Measurements from ENCODE around the gene RAD51B. TPM values are rescaled to one million over a fixed set of nuclear protein-coding genes. Genes with fewer than 3 reads are reported as not detected.

RAD51B gene
- total RNA-seq, 1 experiment from 2014 or later, result 20.0 TPM

DNA sequence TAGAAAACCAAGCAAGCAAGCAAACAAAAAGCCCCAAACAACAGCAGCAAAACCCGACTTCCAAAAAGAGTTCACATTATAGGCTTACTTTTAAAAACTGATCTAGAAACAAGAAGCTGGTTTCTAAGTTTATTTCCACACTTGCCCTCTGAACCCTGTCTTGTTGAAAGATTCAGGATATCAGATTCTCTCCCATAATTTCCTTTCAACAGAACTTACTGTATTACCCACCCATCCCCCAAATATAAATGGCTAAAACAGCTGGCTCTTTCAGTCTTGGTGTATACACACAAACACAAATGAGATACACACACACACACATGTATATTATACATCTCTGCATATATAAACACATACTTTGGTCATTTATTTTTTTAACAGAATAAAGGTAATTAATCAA is 512.4 kb downstream of the RAD51B start:
- Histone ChIP-seq H3K79me2 (ENCODE audit: insufficient read depth, low read length) (no peaks in the 10 kb centered on the region), H3K27ac (ENCODE audit: low read depth, low read length) (no peak overlapping the region), H3K27me3 (ENCODE audit: insufficient read depth, low read length) (no peaks in the 10 kb centered on the region), H3K9me2 (ENCODE audit: insufficient read depth) (no peaks in the 10 kb centered on the region), H3K4me2 (ENCODE audit: low read length) (no peak overlapping the region), H4K20me1 (ENCODE audit: insufficient read depth) (no peaks in the 10 kb centered on the region), H3K4me1 (ENCODE audit: control insufficient read depth in 1 of 2, insufficient read depth in 2 of 2, low read length in 2 of 2) (no peaks in the 10 kb centered on the region), H3K36me3 (ENCODE audit: control insufficient read depth in 1 of 2, insufficient read depth in 2 of 2, low read length in 2 of 2) (no peaks in the 10 kb centered on the region), H2AFZ (ENCODE audit: low read depth, low read length, poor library complexity, severe bottlenecking) (no peak overlapping the region), H3K9ac (ENCODE audit: low read length) (no peak overlapping the region), H3K4me3 (replicated peaks in 1 of 2; ENCODE audit: low read depth in 1 of 2, low read length in 2 of 2) (no peak overlapping the region), H3K9me3 (ENCODE audit: control insufficient read depth in 1 of 2, insufficient read depth in 1 of 2, low read depth in 1 of 2, low read length in 2 of 2) (no peaks in the 10 kb centered on the region)
- no peak for TF ChIP-seq TCF7L2 (IDR thresholded peaks at IDR 0.05; ENCODE audit: borderline replicate concordance, extremely low read depth, insufficient read depth, insufficient read length)
- TF ChIP-seq, protein P1, sequence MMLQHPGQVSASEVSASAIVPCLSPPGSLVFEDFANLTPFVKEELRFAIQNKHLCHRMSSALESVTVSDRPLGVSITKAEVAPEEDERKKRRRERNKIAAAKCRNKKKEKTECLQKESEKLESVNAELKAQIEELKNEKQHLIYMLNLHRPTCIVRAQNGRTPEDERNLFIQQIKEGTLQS (IDR thresholded peaks at IDR 0.05), result no peak
- TF ChIP-seq ZNF274 (IDR thresholded peaks at IDR 0.05; ENCODE audit: low read depth, low read length), result no peak
- TF ChIP-seq, protein P2, sequence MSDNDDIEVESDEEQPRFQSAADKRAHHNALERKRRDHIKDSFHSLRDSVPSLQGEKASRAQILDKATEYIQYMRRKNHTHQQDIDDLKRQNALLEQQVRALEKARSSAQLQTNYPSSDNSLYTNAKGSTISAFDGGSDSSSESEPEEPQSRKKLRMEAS (IDR thresholded peaks at IDR 0.05), result no peak
- TF ChIP-seq, protein P3, sequence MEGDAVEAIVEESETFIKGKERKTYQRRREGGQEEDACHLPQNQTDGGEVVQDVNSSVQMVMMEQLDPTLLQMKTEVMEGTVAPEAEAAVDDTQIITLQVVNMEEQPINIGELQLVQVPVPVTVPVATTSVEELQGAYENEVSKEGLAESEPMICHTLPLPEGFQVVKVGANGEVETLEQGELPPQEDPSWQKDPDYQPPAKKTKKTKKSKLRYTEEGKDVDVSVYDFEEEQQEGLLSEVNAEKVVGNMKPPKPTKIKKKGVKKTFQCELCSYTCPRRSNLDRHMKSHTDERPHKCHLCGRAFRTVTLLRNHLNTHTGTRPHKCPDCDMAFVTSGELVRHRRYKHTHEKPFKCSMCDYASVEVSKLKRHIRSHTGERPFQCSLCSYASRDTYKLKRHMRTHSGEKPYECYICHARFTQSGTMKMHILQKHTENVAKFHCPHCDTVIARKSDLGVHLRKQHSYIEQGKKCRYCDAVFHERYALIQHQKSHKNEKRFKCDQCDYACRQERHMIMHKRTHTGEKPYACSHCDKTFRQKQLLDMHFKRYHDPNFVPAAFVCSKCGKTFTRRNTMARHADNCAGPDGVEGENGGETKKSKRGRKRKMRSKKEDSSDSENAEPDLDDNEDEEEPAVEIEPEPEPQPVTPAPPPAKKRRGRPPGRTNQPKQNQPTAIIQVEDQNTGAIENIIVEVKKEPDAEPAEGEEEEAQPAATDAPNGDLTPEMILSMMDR (IDR thresholded peaks at IDR 0.05 in 2 of 3, conservative IDR thresholded peaks at IDR 0.05 in 1 of 3; ENCODE audit: borderline replicate concordance in 1 of 3, insufficient read depth in 1 of 3, low read depth in 2 of 3, low read length in 2 of 3), result no peak
- no peak for TF ChIP-seq SIN3A (IDR thresholded peaks at IDR 0.05; ENCODE audit: low read depth)
- no peak for TF ChIP-seq SP1 (IDR thresholded peaks at IDR 0.05; ENCODE audit: low read depth)
- TF ChIP-seq, protein P4, sequence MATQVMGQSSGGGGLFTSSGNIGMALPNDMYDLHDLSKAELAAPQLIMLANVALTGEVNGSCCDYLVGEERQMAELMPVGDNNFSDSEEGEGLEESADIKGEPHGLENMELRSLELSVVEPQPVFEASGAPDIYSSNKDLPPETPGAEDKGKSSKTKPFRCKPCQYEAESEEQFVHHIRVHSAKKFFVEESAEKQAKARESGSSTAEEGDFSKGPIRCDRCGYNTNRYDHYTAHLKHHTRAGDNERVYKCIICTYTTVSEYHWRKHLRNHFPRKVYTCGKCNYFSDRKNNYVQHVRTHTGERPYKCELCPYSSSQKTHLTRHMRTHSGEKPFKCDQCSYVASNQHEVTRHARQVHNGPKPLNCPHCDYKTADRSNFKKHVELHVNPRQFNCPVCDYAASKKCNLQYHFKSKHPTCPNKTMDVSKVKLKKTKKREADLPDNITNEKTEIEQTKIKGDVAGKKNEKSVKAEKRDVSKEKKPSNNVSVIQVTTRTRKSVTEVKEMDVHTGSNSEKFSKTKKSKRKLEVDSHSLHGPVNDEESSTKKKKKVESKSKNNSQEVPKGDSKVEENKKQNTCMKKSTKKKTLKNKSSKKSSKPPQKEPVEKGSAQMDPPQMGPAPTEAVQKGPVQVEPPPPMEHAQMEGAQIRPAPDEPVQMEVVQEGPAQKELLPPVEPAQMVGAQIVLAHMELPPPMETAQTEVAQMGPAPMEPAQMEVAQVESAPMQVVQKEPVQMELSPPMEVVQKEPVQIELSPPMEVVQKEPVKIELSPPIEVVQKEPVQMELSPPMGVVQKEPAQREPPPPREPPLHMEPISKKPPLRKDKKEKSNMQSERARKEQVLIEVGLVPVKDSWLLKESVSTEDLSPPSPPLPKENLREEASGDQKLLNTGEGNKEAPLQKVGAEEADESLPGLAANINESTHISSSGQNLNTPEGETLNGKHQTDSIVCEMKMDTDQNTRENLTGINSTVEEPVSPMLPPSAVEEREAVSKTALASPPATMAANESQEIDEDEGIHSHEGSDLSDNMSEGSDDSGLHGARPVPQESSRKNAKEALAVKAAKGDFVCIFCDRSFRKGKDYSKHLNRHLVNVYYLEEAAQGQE (IDR thresholded peaks at IDR 0.05; ENCODE audit: low read depth), result no peak
- no peak for TF ChIP-seq ELF1 (IDR thresholded peaks at IDR 0.05; ENCODE audit: borderline replicate concordance, low read depth)
- TF ChIP-seq CBX3 (IDR thresholded peaks at IDR 0.05; ENCODE audit: low read depth), result no peak
- TF ChIP-seq EZH2 (IDR thresholded peaks at IDR 0.05), result no peak
- TF ChIP-seq CEBPB (IDR thresholded peaks at IDR 0.05; ENCODE audit: low read depth), result no peak
- TF ChIP-seq JUND (IDR thresholded peaks at IDR 0.05), result no peak
- no peak for TF ChIP-seq EZH2phosphoT487 (IDR thresholded peaks at IDR 0.05; ENCODE audit: borderline replicate concordance)
- TF ChIP-seq, protein P5, sequence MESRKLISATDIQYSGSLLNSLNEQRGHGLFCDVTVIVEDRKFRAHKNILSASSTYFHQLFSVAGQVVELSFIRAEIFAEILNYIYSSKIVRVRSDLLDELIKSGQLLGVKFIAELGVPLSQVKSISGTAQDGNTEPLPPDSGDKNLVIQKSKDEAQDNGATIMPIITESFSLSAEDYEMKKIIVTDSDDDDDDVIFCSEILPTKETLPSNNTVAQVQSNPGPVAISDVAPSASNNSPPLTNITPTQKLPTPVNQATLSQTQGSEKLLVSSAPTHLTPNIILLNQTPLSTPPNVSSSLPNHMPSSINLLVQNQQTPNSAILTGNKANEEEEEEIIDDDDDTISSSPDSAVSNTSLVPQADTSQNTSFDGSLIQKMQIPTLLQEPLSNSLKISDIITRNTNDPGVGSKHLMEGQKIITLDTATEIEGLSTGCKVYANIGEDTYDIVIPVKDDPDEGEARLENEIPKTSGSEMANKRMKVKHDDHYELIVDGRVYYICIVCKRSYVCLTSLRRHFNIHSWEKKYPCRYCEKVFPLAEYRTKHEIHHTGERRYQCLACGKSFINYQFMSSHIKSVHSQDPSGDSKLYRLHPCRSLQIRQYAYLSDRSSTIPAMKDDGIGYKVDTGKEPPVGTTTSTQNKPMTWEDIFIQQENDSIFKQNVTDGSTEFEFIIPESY (IDR thresholded peaks at IDR 0.05; ENCODE audit: extremely low read depth, insufficient replicate concordance, low read length), result no peak
- ChIA-PET RAD21 (ENCODE audit: low non-redundant PET in 1 of 2, low total read pairs in 2 of 2, uncharacterized antibody in 2 of 2, unreplicated experiment in 2 of 2) (no interaction called here), POLR2A (no interaction called here), CTCF (no interaction called here)
- intact Hi-C loops (cut with micrococcal nuclease), result no loop called here
- no TSS peak for BruUV-seq (replicated peaks)
- ATAC-seq (no peak), DNase-seq (ENCODE audit: low read depth, low spot score) (no peak)

All from HCT116 (cell line).